ENCODE data around the gene GPR26.
"Not testable (repeated sequence)": the region's sequence is repeated elsewhere in the genome, so short reads cannot be mapped to it uniquely, and the experiment has no call there.

Gene GPR26

GRCh38 chr10:123717336-123717735 is 51.2 kb downstream of the GPR26 start:
- no peak for DNase-seq (ENCODE audit: low spot score)

DNA sequence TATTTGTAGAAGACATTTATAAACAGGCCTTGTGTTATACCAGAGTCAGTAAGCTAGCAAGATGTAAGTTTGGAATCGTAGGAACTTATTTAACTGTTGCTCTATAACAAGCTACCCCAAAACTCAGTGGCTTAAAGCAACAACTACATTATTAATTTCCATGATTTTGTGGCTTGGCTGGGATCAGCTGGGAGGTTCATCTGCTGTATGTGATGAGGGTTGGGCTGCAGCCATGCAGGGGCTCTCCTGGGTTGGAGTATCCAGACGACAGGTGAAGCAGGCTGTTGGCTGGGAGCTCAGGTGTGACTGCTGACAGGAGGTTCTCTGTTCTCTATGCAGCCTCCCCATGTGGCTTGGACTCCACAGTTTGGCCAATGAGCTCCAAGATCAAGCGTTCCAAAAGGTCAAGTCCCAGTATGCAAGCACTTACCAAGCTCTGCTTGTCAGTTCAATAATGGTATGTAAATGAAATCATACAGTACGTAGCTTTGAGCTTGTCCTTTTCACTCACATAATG is 52.4 kb downstream of the GPR26 start:
- DNase-seq (ENCODE audit: low spot score), result no peak

DNA sequence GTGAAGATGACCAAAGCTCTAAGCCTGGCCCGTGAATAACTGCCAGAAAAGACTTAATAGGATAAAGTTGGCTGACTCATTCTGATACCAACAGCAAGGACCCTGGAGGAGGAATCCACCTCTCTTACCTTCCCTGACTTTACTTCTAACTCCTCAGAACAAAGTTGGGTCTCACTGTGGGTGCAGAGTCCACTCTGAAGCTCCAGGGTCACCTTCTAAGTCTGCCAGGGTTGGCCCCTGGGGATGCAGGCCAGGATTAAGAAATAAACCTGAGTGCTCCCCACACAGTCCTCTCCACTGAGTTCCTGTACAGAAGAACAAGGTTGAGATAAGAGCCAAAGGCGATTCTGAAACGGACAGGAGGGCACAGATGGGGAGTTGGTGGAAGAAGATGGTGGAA is 54.4 kb downstream of the GPR26 start:
- DNase-seq (ENCODE audit: low spot score), result no peak

- DNase-seq (ENCODE audit: low spot score), result no peak
Observed at GRCh38 chr10:123721441-123722049, 55.4 kb downstream of the GPR26 start.

GRCh38 chr10:123722351-123722750 is 56.2 kb downstream of the GPR26 start:
- DNase-seq (ENCODE audit: low spot score), result no peak

DNA sequence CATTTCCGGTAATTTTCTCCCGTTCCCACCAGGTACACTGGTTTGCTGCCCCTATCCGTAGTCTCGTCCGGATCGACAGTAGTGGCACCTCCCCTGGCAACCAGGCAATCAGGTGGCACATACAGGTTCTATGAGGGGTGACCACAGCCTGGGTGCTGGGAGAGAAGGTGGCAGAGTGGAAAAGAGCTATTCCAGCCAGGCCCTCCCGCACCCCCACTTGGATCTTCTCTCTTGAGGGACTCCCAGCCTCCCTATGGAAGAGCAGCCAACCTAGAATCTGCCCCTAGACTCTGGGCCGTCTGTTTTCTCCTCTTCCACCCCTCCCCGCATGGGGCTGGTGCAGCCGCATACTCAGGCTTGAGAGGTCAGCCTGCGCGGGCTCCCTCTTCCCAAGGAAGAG is 58.6 kb downstream of the GPR26 start:
- DNase-seq (ENCODE audit: low spot score), result no peak

- no peak for DNase-seq (ENCODE audit: low spot score)
Observed at GRCh38 chr10:123726381-123726780, 60.2 kb downstream of the GPR26 start.

- DNase-seq (ENCODE audit: low spot score), result no peak
Observed at GRCh38 chr10:123726836-123727235, 60.7 kb downstream of the GPR26 start.

- no peak for DNase-seq (ENCODE audit: low spot score)
Observed at GRCh38 chr10:123729523-123729922, 63.4 kb downstream of the GPR26 start.

DNA sequence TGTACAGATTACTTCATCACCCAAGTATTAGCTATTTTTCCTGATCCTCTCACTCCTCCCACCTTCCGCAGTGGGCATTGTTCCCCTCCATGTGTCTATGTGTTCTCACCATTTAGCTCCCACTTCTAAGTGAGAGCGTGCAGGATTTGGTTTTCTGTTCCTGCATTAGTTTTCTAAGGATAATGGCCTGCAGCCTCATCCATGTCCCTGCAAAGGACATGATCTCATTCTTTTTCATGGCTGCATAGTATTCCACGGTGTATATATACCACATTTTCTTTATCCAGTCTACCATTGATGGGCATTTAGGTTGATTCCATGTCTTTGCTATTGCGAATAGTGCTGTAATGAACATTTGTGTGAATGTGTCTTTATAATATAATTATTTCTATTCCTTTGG is 70.8 kb downstream of the GPR26 start:
- not testable (repeated sequence) for DNase-seq (ENCODE audit: low spot score)

DNA sequence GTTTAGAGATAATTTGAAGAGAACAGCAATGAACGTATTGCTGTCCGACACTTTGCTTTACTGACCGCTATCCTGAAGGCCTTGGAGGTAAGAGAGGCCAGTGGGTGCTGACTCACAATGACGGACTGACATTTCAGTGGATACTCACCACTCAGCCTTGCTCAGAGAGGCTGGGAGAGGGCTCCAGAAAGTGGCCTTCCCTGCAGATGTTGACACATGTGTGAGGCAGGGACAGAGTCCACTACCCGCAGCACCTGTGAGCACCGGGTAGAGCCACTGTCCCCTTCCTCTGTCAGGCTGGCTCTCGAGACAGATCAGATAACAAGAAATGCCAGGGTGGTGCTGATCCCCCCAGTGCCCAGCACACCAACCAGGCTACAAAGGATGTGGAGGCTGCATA is 75.0 kb downstream of the GPR26 start:
- DNase-seq (ENCODE audit: low spot score), result no peak

GRCh38 chr10:123741711-123742110 is 75.6 kb downstream of the GPR26 start:
- DNase-seq (ENCODE audit: low spot score), result no peak

- no peak for DNase-seq (ENCODE audit: low spot score)
Observed at GRCh38 chr10:123742751-123743440, 76.7 kb downstream of the GPR26 start.

DNA sequence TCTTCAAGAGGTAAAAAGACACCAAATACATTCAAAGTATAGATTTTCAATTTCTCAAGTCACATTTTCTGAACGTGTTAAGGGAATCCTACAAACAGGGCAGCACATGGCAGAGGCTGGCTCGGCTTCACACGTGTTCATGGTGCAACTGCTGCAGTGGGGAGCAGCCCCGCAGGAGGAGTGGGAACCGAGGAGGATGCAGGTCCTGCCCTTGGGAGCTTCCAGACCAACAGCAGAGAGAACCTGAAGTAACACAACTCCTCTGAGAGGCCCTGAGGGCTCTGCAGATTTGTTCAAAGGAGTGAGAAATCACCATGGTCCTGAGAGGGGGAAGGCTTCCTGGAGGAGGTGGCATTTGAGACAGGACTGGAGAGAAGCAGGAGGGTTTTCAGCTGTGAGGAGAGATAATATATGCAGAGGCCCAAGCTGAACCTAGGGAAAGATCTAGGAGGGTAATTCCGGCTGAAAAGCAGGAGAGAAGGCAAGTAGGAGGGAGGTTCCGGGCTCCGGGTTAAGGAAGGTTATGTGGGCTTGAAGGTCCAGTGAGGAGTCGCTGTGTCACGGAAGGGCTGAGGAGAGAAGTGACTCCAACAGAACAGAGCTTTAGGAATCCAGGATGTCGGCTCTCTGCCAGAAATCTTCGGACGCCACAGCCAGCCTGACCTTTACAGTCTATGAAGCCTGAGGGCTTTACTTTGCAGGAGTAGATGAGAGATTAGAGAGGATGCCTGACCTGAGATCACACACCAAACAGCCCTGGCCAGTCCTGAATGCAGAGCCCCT is 77.5 kb downstream of the GPR26 start:
- DNase-seq (ENCODE audit: low spot score), result no peak

DNA sequence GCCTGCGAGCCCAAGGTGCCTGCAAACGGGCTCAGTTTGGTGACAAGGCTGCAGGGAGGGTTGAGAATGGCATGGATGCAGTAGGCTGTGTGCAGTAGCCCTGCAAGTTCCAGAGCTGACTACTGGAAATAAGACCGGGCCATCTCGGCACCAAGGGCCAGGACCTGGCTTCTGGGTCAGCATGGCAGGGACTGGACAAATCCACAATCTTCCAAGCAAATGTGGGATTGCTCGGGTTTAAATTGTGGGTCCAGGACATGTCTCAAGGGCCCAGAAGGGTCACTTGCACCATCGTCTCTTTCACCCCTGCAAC is 78.0 kb downstream of the GPR26 start:
- DNase-seq (ENCODE audit: low spot score), result no peak

Data from D341Med (cell line).